Measurements from ENCODE around the gene UGT2B17.
"Not testable (repeated sequence)": the region's sequence is repeated elsewhere in the genome, so short reads cannot be mapped to it uniquely, and the experiment has no call there.

UGT2B17 gene

DNA sequence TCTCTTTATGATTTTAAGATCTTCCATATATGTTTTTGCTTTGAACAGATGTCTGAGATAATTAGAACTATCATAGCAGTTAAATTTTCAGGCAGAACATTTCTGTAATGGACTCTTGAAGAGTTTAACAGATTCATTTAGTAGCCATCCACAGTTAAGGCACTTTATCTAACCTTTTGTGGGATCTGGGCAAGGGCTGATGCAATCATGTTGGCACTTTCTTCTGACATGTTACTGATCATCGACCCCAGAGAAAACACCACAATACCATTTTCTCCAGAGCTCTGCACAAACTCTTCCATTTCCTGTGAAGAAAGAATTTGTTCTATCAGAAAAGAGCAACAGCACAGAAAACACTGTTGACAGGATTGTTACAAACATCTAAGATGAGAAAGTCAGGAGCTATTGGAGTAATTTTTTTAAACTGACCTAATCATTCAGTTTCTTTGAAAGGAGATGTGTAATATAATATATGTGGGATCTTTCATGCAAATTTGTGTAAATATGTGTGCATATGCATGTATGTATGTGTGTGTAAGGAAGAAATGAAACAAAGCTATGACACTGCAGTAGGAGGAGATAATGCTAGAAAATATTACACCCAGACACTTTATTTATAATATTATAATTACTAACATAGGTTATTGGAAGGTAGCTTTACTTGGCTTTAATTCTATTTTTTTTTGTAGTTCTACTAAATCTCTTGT, 15.6 kb downstream of the UGT2B17 start:
- DNase-seq (ENCODE audit: low read depth); H3K4me3 ChIP-seq (ENCODE audit: low read length): not testable (repeated sequence)

DNA sequence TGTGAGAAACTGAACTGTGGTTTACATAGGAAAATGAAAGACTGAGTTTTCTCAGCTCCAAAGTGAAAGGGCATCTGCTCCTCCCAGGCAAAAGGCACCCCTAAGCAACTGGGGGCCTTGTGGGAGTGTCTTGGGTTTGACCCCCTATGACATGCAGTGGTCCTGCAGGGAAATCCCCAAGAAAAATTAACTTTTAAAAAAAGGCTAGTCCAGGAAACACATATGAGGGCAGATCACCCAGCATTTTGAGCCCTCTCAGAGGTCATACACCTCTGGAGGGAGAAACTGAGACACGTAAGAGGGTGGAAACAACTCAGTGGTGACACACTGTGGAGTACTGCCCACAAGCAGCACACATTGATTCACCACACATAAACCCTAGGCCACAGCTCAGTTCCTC, 22.3 kb downstream of the UGT2B17 start:
- DNase-seq (ENCODE audit: low read depth): not testable (repeated sequence)

DNA sequence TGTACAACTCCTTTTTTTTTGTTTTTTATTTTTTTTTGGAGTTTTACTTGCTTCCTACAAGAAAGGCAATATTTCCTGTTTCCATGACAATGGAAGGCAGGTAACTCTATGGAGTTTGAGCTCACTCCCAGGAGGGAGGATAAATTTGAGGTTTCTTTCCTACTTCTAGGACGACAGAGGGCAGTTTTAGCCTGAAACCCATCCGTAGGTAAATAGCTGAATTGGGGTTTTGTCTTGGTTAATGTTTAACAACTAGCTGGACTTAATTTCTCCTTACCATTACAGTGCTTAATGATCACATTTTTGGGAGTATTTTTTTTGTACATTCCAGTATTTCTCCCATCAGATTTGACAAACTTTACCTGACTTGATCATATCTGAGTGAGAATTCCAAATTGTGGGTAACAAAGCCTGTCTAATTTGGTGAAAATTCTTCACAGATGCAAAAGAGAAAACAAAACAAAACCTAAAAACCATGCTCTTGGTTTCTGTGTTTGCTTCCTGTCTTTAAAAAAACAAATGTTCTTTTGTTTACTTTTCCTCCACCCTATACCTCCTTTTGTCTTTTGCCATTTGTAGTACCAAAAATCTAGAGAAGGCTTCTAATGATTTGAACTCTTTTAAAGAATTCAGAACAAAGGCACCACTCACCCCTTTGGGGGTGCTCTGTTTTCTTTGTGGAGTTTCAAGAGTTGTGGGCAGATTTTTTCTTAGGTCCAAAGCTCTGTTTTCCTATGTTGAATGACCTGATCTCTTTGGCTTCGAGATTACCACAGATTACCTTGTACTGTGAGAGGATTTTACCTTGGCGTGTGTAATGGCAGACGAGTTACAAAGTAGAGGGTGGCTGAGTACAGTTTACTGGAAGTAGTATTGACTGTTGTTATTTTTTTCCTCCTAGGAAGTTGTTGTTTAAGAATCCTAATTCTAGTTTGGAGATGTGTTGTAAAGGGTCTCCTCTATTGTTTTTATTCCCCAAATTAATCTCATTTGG, 23.0 kb downstream of the UGT2B17 start:
- not testable (repeated sequence) for H3K4me3 ChIP-seq (ENCODE audit: low read length); DNase-seq (ENCODE audit: low read depth)

More for the DNA sequence above, 22.3 kb downstream of the UGT2B17 start:
- not testable (repeated sequence) for H3K4me3 ChIP-seq (ENCODE audit: low read length)

DNA sequence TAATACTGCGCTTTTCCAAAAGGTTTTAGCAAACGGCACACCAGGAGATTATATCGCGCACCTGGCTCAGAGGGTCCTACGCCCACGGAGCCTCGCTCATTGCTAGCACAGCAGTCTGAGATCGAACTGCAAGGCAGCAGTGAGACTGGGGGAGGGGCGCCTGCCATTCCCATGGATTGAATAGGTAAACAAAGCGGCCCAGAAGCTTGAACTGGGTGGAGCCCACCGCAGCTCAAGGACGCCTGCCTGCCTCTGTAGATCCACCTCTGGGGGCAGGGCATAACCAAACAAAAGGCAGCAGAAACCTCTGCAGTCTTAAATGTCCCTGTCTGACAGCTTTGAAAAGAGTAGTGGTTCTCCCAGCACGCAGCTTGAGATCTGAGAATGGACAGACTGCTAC, 33.4 kb downstream of the UGT2B17 start:
- not testable (repeated sequence) for DNase-seq (ENCODE audit: low read depth); H3K4me3 ChIP-seq (ENCODE audit: low read length)

DNA sequence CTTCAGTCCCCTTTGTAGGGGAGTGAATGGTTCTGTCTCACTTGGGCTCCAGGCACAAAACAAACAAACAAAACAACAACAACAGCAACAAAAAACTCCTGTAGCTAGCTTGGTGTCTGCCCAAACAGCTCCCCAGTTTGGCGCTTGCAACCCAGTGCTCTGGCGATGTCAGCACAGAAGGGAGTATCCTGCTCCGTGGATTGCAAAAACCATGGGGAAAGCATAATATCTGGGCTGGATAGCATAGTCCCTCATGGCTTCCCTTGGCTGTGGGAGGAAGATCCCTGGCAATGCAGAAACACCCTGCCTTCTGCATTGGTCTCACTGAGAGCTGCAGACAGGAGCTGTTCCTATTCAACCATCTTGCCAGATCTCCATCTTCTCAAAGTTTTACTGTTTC, 39.7 kb downstream of the UGT2B17 start:
- TF ChIP-seq, protein P1, sequence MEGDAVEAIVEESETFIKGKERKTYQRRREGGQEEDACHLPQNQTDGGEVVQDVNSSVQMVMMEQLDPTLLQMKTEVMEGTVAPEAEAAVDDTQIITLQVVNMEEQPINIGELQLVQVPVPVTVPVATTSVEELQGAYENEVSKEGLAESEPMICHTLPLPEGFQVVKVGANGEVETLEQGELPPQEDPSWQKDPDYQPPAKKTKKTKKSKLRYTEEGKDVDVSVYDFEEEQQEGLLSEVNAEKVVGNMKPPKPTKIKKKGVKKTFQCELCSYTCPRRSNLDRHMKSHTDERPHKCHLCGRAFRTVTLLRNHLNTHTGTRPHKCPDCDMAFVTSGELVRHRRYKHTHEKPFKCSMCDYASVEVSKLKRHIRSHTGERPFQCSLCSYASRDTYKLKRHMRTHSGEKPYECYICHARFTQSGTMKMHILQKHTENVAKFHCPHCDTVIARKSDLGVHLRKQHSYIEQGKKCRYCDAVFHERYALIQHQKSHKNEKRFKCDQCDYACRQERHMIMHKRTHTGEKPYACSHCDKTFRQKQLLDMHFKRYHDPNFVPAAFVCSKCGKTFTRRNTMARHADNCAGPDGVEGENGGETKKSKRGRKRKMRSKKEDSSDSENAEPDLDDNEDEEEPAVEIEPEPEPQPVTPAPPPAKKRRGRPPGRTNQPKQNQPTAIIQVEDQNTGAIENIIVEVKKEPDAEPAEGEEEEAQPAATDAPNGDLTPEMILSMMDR (conservative IDR thresholded peaks at IDR 0.05; ENCODE audit: low read length): no peak
- no peak for DNase-seq (ENCODE audit: low read depth)

DNA sequence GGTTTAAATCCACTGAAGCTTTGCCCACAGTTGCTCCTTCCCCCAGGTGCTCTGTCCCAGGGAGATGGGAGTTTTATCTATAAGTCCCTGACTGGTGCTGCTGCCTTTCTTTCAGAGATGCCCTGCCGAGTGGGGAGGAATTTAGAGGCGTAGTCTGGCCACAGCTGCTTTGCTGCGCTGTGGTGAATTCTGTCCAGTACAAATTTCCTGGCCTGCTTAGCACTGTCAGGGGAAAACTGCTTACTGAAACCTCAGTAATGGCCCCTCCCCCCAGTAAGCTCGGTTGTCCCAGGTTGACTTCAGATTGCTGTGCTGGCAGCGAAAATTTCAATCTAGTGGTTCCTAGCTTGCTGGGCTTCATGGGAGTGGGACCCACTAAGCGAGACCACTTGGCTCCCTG, 40.1 kb downstream of the UGT2B17 start:
- no peak overlapping the region for H3K4me3 ChIP-seq (ENCODE audit: low read length)
- DNase-seq (ENCODE audit: low read depth): no peak
- TF ChIP-seq, protein P1 (conservative IDR thresholded peaks at IDR 0.05; ENCODE audit: low read length): no peak

More for the DNA sequence above, 39.7 kb downstream of the UGT2B17 start:
- H3K4me3 ChIP-seq (ENCODE audit: low read length): no peak overlapping the region

DNA sequence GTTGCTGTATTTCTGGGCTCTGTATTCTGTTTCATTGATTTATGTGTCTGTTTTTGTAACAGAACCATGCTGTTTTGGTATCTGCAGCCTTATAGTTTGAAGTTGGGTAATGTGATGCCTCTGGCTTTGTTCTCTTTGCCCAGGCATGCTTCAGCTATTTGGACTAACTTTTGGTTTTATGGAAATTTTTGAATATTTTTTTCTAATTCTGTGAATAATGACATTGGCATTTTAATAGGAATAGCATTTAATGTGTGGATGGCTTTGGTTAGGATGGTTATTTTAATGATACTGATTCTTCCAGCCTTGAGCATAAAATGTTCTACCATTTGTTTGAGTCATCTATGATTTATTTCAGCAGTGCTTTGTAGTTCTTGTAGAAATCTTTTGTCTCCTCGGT, 53.9 kb downstream of the UGT2B17 start:
- H3K4me3 ChIP-seq (ENCODE audit: low read length); DNase-seq (ENCODE audit: low read depth): not testable (repeated sequence)

DNA sequence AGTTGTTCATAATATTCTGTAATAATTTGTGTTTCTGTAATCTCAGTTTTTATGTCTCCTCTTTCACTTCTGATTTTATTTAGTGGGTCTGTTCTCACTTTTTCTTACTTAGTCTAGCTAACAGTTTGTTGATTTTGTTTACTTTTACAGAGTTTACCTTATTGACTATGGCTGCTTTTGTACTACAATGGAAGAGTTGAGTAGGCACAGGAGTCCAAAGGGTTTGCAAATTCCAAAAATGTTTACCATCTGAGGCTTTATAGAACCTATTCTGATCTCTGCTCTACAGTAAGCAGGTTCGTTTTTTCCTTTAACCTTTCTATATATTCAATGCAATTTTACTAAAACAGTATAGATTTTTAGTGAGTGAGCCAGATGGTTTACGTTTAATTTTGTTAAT, 55.1 kb downstream of the UGT2B17 start:
- H3K4me3 ChIP-seq (ENCODE audit: low read length): no peak overlapping the region
- TF ChIP-seq, protein P1 (conservative IDR thresholded peaks at IDR 0.05; ENCODE audit: low read length): no peak
- DNase-seq (ENCODE audit: low read depth): no peak

DNA sequence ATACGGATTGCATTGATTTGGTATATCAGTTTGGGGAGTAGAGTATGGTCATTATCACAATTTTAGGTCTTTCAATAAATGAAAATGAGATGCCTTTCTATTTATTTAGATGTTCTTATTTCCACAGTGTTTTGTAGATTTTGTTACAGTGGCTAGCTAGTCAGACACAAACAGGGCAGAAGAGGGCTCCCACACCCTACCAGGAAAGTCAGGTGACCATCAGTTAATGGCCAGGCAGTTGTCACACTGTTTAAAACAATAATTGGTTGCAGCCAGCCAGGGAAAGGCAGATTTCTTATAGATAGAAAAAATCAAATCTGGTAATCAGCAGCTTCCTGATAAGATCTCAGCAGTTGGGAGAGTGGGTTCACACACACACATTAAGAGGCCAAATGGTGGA, 57.2 kb downstream of the UGT2B17 start:
- TF ChIP-seq, protein P1 (conservative IDR thresholded peaks at IDR 0.05; ENCODE audit: low read length): no peak
- no peak for DNase-seq (ENCODE audit: low read depth)
- no peak overlapping the region for H3K4me3 ChIP-seq (ENCODE audit: low read length)

DNA sequence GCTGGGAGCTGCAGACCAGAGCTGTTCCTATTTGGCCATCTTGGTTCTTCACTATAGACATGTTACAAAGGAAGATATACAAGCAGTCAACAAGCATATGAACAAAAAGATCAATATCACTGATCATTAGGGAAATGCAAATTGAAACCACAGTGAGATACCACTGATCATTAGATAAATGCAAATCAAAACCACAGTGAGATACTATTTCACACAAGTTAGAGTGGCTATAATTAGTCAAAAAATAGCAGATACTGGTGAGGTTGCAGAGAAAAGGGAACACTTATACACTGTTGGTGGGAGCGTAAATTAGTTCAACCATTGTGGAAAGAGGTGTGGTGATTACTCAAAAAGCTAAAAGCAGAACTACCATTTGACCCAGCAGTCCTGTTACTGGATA, 70.7 kb downstream of the UGT2B17 start:
- not testable (repeated sequence) for DNase-seq (ENCODE audit: low read depth); H3K4me3 ChIP-seq (ENCODE audit: low read length)

DNA sequence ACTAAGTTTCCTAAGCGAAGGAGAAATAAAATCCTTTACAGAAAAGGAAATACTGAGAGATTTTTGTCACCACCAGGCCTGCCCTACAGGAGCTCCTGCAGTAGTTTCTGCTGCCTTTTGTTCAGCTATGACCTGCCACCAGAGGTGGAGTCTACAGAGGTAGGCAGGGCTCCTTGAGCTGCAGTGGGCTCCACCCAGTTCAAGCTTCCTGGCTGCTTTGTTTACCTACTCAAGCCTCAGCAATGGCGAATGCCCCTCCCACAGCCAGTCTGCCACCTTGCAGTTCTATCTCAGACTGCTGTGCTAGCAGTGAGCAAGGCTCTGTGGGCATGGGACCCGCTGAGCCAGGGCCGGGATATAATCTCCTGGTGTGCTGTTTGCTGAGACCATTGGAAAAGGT, 71.3 kb downstream of the UGT2B17 start:
- DNase-seq (ENCODE audit: low read depth); H3K4me3 ChIP-seq (ENCODE audit: low read length): not testable (repeated sequence)

DNA sequence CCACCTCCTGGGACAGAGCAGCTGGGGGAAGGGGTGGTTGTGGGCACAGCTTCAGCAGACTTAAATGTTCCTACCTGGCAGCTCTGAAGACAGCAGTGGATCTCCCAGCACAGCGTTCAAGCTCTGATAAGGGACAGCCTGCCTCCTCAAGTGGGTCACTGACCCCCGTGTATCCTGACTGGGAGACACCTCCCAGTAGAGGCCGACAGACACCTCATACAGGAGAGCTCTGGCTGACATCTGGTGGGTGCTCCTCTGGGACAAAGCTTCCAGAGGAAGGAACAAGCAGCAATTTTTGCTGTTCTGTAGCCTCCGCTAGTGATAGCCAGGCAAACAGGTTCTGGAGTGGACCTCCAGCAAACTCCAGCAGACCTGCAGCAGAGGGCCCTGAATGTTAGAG, 72.7 kb downstream of the UGT2B17 start:
- not testable (repeated sequence) for DNase-seq (ENCODE audit: low read depth); H3K4me3 ChIP-seq (ENCODE audit: low read length)
